ENCODE measurements around the gene MIPOL1. TPM values are rescaled to one million over a fixed set of nuclear protein-coding genes. Genes with fewer than 3 reads are reported as not detected.

The MIPOL1 gene
- total and polyA plus RNA-seq, 2 of the 13 experiments (the other 11 are each of a cell fraction or from before 2014, with no cell fraction given), result 8.6 to 34.2 TPM

DNA sequence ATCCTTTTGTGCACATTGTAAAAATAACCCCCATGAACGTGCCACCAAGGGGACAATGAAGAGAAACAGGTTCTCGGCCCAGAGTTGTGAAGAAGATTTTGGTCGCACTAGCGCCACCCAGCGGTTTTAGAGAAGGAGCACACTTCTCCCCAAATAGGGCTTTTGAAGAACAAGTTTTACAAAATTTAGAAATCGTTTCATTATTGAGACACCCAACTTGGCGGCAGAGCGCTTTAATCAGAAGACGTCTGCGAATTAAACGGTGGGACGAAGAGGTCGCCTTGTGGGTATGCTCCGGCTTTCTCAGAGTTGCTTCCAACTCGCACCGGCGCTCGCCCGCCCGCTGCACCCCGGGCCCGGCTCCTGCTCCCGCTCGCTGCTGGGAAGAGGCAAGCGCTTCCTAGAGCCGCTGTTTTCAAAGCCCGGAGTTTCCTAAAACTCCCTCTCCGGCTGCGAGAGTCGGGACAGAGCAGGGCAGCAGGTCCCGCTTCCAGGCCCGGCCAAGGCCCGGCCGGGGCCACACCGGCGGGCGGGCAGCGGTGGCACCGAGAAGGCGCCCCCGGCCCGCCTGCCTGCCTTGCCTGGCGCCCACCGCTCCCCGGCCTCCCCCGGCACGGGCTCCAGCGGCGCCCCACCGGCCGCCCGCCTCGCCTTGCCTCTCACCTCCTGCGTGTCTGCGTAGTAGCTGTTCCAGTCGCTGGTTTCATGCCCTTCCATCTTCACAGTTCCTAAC, 396.7 kb downstream of the MIPOL1 start (continued):
- TF ChIP-seq, protein P1, sequence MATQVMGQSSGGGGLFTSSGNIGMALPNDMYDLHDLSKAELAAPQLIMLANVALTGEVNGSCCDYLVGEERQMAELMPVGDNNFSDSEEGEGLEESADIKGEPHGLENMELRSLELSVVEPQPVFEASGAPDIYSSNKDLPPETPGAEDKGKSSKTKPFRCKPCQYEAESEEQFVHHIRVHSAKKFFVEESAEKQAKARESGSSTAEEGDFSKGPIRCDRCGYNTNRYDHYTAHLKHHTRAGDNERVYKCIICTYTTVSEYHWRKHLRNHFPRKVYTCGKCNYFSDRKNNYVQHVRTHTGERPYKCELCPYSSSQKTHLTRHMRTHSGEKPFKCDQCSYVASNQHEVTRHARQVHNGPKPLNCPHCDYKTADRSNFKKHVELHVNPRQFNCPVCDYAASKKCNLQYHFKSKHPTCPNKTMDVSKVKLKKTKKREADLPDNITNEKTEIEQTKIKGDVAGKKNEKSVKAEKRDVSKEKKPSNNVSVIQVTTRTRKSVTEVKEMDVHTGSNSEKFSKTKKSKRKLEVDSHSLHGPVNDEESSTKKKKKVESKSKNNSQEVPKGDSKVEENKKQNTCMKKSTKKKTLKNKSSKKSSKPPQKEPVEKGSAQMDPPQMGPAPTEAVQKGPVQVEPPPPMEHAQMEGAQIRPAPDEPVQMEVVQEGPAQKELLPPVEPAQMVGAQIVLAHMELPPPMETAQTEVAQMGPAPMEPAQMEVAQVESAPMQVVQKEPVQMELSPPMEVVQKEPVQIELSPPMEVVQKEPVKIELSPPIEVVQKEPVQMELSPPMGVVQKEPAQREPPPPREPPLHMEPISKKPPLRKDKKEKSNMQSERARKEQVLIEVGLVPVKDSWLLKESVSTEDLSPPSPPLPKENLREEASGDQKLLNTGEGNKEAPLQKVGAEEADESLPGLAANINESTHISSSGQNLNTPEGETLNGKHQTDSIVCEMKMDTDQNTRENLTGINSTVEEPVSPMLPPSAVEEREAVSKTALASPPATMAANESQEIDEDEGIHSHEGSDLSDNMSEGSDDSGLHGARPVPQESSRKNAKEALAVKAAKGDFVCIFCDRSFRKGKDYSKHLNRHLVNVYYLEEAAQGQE (IDR thresholded peaks at IDR 0.05; ENCODE audit: borderline replicate concordance in 1 of 2, low read depth in 1 of 2, low read length in 2 of 2), result no peak
- TF ChIP-seq PHF21A (CRISPR knock-in tag; IDR thresholded peaks at IDR 0.05), result peak; percentile 81; the same call in 1 of the 2 replicates
- peak; percentile 58; the same call in 1 of the 2 replicates for TF ChIP-seq NAIF1 (CRISPR knock-in tag; IDR thresholded peaks at IDR 0.05; ENCODE audit: borderline replicate concordance)
- peak; percentile 63; the same call in 1 of the 2 replicates for TF ChIP-seq ZKSCAN8 (CRISPR knock-in tag; IDR thresholded peaks at IDR 0.05; ENCODE audit: borderline replicate concordance)
- TF ChIP-seq TOPORS (CRISPR knock-in tag; IDR thresholded peaks at IDR 0.05), result no peak; the same call in 1 of the 2 replicates
- TF ChIP-seq TCF7 (IDR thresholded peaks at IDR 0.05; ENCODE audit: low read depth), result no peak; the same call in 1 of the 2 replicates
- TF ChIP-seq, protein P2, sequence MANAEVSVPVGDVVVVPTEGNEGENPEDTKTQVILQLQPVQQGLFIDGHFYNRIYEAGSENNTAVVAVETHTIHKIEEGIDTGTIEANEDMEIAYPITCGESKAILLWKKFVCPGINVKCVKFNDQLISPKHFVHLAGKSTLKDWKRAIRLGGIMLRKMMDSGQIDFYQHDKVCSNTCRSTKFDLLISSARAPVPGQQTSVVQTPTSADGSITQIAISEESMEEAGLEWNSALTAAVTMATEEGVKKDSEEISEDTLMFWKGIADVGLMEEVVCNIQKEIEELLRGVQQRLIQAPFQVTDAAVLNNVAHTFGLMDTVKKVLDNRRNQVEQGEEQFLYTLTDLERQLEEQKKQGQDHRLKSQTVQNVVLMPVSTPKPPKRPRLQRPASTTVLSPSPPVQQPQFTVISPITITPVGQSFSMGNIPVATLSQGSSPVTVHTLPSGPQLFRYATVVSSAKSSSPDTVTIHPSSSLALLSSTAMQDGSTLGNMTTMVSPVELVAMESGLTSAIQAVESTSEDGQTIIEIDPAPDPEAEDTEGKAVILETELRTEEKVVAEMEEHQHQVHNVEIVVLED (CRISPR knock-in tag; IDR thresholded peaks at IDR 0.05; ENCODE audit: borderline replicate concordance), result no peak; the same call in 1 of the 2 replicates
- peak; percentile 73; the same call in 1 of the 2 replicates for TF ChIP-seq BCL6 (CRISPR knock-in tag; IDR thresholded peaks at IDR 0.05)
- peak; percentile 91 for TF ChIP-seq CAMTA2 (CRISPR knock-in tag; IDR thresholded peaks at IDR 0.05; ENCODE audit: borderline replicate concordance)
- TF ChIP-seq SMAD1 (CRISPR knock-in tag; IDR thresholded peaks at IDR 0.05; ENCODE audit: borderline replicate concordance, low read depth), result 0 out of 2 replicates have a peak, but pooled peaks have one; percentile 57
- TF ChIP-seq ZNF331 (CRISPR knock-in tag; IDR thresholded peaks at IDR 0.05), result peak; percentile 89
- TF ChIP-seq YEATS4 (CRISPR knock-in tag; IDR thresholded peaks at IDR 0.05; ENCODE audit: borderline replicate concordance), result peak; percentile 55; the same call in 1 of the 2 replicates
- TF ChIP-seq SMYD3 (CRISPR knock-in tag; IDR thresholded peaks at IDR 0.05), result peak; percentile 90; the same call in 1 of the 2 replicates
- TF ChIP-seq ZNF3 (CRISPR knock-in tag; IDR thresholded peaks at IDR 0.05), result no peak; the same call in 1 of the 2 replicates
- TF ChIP-seq KLF16 (CRISPR knock-in tag; IDR thresholded peaks at IDR 0.05), result peak in 1 of 2 experiments; percentile 92; a peak in 2 of 4 replicates
- TF ChIP-seq, protein P3, sequence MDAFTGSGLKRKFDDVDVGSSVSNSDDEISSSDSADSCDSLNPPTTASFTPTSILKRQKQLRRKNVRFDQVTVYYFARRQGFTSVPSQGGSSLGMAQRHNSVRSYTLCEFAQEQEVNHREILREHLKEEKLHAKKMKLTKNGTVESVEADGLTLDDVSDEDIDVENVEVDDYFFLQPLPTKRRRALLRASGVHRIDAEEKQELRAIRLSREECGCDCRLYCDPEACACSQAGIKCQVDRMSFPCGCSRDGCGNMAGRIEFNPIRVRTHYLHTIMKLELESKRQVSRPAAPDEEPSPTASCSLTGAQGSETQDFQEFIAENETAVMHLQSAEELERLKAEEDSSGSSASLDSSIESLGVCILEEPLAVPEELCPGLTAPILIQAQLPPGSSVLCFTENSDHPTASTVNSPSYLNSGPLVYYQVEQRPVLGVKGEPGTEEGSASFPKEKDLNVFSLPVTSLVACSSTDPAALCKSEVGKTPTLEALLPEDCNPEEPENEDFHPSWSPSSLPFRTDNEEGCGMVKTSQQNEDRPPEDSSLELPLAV (CRISPR knock-in tag; conservative IDR thresholded peaks at IDR 0.05; ENCODE audit: low read depth), result no peak
- TF ChIP-seq SNAI1 (CRISPR knock-in tag; IDR thresholded peaks at IDR 0.05; ENCODE audit: borderline replicate concordance), result peak; percentile 96
- TF ChIP-seq GABPB1 (CRISPR knock-in tag; IDR thresholded peaks at IDR 0.05), result peak; percentile 54; the same call in 1 of the 2 replicates
- no peak for TF ChIP-seq ATM (IDR thresholded peaks at IDR 0.05; ENCODE audit: borderline replicate concordance)
- peak; percentile 64; the same call in 1 of the 2 replicates for TF ChIP-seq ZNF468 (CRISPR knock-in tag; IDR thresholded peaks at IDR 0.05)
- peak; percentile 41; the same call in 1 of the 2 replicates for TF ChIP-seq ZSCAN9 (CRISPR knock-in tag; IDR thresholded peaks at IDR 0.05; ENCODE audit: borderline replicate concordance)
